Measurements from ENCODE around the gene TMBIM1.
A peak's percentile ranks its signal among the peaks of the same experiment; 100 is the strongest.
"Not testable (repeated sequence)": the region's sequence is repeated elsewhere in the genome, so short reads cannot be mapped to it uniquely, and the experiment has no call there.

TMBIM1 gene

DNA sequence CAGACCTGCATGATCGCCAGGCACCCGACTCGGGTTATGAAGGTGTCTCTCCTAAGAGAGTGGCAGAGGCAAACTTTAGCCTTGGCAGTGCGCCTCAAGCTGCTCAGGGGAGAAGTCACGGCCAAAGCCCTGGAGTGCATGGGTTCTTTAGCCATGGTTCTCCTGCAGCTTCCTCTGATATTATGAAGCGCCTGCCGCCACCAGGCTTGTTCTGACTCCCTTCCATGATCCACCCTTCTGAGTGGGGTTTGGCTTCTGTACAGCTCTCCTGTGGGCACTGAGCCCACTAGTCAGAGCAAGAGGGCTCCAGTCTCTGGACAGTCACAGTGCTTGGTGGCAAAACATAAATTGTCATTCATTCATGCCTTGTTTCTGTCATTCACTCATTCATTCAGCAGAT is 25.9 kb upstream of the TMBIM1 start:
- no peak for DNase-seq (ENCODE audit: low spot score)

GRCh38 chr2:218317835-218318234 is 25.5 kb upstream of the TMBIM1 start:
- DNase-seq (ENCODE audit: low spot score) = no peak

DNA sequence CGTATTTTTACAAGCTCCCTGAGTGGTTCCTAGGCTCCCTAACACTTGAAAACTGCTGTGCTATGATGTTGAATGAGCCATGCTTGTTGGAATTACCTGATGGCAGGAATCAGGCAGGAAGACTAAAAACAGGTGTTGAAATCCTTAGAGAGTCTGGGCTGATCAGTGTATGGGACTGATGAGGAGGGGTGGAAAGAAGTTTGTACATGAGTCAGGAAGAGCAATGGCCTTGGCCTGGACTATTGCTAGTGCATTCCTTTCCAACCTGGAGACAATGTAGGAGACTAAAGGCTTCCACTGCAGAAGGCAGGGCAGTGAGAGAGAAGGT is 25.0 kb upstream of the TMBIM1 start:
- no peak for DNase-seq (ENCODE audit: low spot score)

GRCh38 chr2:218315397-218315796 is 23.1 kb upstream of the TMBIM1 start:
- no peak for DNase-seq (ENCODE audit: low spot score)

DNA sequence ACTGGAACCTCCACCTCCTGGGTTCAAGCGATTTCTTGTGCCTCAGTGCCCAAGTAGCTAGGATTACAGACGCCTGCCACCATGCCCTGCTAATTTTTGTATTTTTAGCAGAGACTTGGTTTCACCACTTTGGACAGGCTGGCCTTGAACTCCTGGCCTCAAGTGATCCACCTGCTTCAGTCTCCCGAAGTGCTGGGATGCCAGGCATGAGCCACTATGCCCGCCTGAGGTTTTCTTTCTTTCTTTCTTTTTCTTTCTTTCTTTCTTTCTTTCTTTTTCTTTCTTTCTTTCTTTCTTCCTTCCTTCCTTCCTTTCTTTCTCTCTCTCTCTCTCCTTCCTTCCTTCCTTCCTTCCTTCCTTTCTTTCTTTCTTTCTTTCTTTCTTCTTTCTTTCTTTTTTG is 22.5 kb upstream of the TMBIM1 start:
- DNase-seq (ENCODE audit: low spot score) = not testable (repeated sequence)

GRCh38 chr2:218313356-218313755 is 21.1 kb upstream of the TMBIM1 start:
- DNase-seq (ENCODE audit: low spot score) = no peak

GRCh38 chr2:218312267-218312756 is 20.0 kb upstream of the TMBIM1 start:
- DNase-seq (ENCODE audit: low spot score) = no peak

DNA sequence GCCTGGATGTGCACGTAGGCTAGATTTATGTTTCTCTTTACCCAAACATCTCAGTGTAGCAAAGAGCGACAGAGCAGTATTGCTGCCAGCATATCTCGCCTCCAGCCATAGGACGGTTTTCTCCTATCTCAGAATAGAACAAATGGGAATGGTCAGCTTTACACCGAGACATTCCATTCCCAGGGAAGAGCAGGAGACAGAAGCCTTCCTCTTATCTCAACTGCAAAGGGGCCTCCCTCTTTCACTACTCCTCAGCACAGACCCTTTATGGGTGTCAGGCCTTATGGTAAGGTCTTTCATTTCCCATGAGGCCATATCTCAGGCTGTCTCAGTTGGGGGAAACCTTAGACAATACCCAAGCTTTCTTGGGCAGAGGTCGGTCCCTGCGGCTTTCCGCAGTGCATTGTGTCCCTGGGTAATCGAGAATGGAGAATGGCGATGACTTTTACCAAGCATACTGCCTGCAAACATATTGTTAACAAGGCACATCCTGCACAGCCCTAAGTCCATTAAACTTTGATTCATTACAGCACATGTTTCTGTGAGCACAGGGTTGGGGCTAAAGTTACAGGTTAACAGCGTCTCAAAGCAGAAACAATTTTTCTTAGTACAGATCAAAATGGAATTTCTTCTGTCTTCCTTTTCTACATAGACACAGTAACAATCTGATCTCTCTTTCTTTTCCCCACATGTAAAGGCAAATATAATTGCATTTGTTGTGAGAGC is 19.4 kb upstream of the TMBIM1 start:
- not testable (repeated sequence) for DNase-seq (ENCODE audit: low spot score)

DNA sequence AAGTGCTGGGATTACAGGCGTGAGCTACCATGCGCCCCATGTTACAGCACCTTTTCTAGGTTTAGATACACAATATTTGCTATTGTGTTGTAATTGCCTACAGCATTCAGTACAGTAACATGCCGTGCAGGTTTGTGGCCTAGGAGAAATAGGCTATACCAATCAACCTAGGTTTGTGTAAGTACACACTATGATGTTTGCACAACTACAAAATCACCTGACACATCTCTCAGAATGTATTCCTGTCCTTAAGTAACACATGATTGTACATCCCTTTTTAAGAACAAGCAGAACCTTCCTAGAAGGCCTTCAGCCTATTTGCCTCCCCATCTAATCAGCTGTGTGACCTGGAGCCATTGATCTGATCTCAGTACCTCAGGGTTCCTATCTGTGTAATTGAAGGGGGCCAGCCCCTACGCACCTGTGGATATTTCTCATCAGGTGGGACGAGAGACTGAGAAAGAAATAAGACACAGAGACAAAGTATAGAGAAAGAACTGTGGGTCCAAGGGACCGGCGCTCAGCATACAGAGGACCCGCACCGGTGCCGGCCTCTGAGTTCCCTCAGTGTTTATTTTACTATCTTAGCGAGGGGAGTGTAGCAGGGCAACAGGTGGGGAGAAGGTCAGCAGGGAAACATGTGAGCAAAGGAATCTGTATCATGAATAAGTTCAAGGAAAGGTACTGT is 18.7 kb upstream of the TMBIM1 start:
- DNase-seq (ENCODE audit: low spot score) = no peak

DNA sequence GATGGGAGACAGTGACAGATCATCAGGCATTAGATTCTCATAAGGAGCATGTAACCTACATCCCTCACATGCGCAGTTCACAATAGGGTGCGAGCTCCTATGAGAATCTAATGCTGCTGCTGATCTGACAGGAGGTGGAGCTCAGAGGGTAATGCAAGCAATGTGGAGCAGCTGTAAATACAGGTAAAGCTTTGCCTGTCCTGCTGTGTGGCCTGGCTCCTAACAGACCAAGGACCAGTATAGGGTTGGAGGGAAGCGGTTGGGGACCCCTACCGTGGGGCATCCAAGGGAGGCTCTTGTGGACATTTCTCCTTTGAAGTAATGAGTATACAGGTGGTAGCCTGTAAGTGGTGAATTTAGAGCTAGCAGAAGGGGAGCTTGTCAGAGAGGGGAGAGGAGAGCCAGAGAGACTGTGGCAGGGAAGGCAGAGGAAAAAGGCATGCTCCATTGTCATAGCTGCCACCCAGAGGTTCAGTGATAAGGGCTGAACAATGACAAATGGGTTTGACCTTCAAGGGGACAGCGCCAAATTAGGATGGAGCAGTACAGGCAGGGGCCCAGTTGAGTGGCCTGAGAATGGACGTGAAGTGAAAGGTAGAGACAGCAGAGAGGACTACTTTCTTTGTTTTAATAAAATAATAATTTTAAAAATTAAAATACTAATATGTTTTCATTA is 15.2 kb upstream of the TMBIM1 start:
- no peak for DNase-seq (ENCODE audit: low spot score)

DNA sequence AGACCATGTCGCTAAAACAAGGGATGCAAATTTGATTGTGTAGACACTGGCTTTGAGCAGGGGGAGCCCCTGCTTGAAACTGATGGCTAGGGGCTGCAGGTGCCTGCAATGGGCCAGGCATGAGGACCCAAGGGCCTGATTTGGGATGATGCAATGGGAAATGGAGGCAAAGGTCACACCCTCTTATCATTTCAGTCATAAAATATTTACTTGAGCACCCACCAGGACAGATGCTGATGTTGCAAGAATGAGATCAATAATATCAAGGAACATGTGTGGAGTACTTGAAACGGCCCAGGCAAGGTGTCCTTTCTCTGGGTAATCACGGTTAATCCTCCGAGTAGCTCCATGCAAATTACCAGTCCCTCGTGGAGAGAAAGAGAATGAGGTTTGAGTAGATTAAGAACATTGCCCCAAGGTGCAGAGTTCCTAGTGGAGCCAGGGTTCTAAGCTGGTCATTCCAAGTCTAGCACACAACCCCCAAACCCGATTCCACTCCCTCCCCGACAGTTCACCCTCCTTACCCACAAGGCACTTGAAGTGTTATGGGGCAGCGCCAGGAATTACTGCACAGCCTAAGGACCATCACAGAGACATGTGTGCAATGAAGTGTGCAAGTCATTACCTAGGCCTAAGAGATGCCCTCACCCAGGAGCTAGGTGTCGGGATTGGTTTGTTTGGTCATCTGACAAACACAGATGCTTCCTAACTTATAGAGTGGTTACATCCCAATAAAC is 14.0 kb upstream of the TMBIM1 start:
- no peak for DNase-seq (ENCODE audit: low spot score)

DNA sequence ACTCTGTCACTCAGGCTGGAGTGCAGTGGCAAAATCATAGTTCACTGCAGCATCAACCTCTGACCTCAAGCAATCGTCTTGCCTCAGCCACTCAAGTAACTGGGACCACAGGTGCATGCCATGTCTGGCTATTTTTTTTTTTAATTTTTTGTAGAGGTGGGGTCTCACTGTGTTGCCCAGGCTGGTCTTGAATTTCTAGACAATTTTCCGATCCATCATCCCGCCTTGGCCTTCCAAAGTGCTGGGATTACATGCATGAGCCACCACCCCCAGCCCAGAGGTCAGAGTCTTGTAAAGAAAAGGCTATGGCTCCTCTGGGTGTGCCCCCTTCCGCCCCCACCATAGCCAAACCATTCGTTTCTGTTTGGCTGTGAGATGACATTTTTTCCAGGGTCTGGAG is 13.1 kb upstream of the TMBIM1 start:
- no peak for DNase-seq (ENCODE audit: low spot score)

GRCh38 chr2:218301176-218301819 is 9.0 kb upstream of the TMBIM1 start:
- peak; percentile 88 for DNase-seq (ENCODE audit: low spot score)

DNA sequence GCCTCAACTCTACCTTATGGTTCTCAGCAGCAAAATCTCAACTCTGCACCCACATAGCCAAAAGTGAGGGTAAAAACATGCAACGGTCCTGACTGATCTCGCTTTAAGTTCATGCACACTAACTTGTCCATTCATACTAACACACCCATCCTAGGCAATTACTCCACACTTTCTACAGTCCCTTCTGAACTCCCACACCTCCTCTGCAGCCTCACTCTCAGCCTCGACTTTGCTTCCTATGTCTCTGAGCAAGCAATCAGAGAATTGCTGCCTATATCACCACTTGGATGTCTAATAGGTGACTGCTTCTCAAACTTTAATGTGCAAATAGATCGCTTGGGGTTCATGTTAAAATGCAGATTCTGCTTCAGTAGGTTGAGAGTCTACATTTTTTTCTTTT is 7.8 kb upstream of the TMBIM1 start:
- no peak for DNase-seq (ENCODE audit: low spot score)

- DNase-seq (ENCODE audit: low spot score) = no peak
These were observed 6.1 kb upstream of the TMBIM1 start for GRCh38 chr2:218298314-218298875.

DNA sequence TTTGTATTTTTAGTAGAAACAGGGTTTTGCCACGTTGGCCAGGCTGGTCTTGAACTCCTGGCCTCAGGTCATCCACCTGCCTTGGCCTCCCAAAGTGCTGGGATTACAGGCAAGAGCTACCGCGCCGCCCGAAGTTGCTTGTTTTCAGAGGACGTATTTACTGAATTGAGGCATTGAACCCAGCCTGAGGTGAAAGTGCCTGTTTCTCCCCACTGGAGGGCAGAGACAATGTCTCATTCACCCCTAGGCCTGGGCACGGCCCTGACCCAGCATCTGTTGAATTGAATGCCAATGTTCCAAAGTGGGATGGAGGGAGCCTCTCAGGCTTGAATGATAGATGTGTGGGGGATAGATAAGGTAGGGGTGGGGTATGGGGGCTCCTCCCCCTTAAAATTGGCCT is 4.5 kb upstream of the TMBIM1 start:
- DNase-seq (ENCODE audit: low spot score) = no peak

GRCh38 chr2:218296200-218296599 is 3.9 kb upstream of the TMBIM1 start:
- DNase-seq (ENCODE audit: low spot score) = no peak

DNA sequence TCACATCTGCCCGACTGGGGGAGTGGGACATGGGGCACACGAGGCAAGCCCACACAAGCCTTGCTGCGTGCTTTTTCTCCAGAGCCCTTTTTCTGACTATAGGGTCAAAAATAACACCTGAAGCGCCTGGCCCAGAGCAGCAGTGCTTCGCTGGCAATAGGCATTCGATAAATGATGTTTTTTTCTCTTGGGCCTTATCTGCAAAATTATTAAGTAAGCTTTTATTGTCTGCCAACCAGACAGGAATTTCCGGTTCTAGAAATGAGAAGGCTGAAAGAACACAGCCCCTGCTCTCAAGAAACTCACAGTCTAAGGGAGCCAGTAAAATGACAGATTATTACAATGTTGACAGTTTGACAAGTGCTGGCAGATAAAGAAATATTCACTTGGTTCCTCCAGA is 2.7 kb upstream of the TMBIM1 start:
- no peak for DNase-seq (ENCODE audit: low spot score)

GRCh38 chr2:218294430-218295022 is 2.2 kb upstream of the TMBIM1 start:
- DNase-seq (ENCODE audit: low spot score) = no peak

DNA sequence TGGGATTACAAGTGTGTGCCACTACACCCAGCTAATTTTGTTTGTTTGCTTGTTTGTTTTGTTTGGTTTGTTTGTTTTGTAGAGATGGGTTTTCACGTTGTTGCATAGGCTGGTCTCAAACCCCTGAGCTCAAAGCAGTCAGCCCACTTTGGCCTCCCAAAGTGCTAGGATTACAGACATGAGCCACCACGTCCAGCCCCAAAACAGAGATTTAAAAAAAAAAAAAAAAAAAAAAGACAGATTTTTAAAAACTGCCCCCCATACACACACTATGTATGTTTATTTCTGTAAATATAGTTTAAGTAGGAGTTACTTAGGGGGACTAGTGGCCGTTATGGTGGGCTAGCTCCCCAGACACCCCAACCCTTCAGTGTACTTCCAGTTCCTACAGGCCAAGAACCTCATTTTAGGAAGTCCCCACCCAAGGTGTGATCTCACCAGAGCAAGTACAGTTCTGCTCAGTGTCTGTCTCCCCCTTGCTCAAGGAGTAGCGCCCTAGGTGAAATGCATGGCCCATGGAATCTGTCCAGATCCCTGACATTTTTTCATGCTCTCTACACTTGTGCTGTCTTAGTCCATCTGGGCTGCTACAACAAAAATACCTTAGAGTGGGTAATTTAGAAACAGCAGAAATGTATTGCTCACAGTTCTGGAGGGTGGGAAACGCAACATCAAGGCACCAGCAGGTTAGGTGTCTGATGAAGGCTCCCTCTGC is 1.6 kb upstream of the TMBIM1 start:
- DNase-seq (ENCODE audit: low spot score) = no peak

Measured in RKO (cell line).